Sciatic nerve (tissue), 2 donors: ENCODE results near the gene ASB3. TPM values are rescaled to one million over a fixed set of nuclear protein-coding genes. Genes with fewer than 3 reads are reported as not detected.
"Not testable (repeated sequence)": the region's sequence is repeated elsewhere in the genome, so short reads cannot be mapped to it uniquely, and the experiment has no call there.

Experiments
- ATAC-seq: fragments of 200-7000 bp; cut with Tn5 transposase; one replicate; pipeline ENCODE4 v1.9.1; 2020; ENCODE audit warnings: mild to moderate bottlenecking, moderate library complexity
- DNase-seq: peaks from one replicate; pipeline ENCODE4 v3.0.0-alpha.2; 2020; ENCODE audit warnings: low spot score
- intact Hi-C: fragments of 100-400 bp; cut with DNase I; formaldehyde crosslinking; loops from one replicate; pipeline ENCODE4 v1.14.2; 2022
- total RNA-seq: library from RNA; stranded (reverse); fragmentation: NEBNext Ultra II Directional; extraction: Animal tissue kit (Norgen Biotek cat#: 25700); gene quantifications from one replicate; pipeline ENCODE4 v1.2.1, GENCODE V29; 2021
- donor health status: DM: no; HTN: no; CAD: no.
- donor health status: DM: no; HTN: no; CAD: no.

ASB3 gene
- total RNA-seq, 1 donor from 2014 or later: 30.0 TPM

GRCh38 chr2:53751728-53752127 lies 35.0 kb downstream of the ASB3 start:
- DNase-seq: no peak
- intact Hi-C loops: no loop called here
- ATAC-seq: no peak

GRCh38 chr2:53750041-53750768 lies 36.5 kb downstream of the ASB3 start:
- intact Hi-C loops: no loop called here
- no peak for ATAC-seq
- DNase-seq: no peak

- DNase-seq: no peak
- ATAC-seq: no peak
- intact Hi-C loops: no loop called here
These were observed 42.2 kb downstream of the ASB3 start for GRCh38 chr2:53744395-53745065.

GRCh38 chr2:53740170-53740569 lies 46.6 kb downstream of the ASB3 start:
- no peak for ATAC-seq
- DNase-seq: no peak
- intact Hi-C loops: no loop called here

GRCh38 chr2:53739032-53739431 lies 47.7 kb downstream of the ASB3 start:
- intact Hi-C loops: no loop called here
- DNase-seq: no peak
- ATAC-seq: no peak

GRCh38 chr2:53737091-53737490 lies 49.7 kb downstream of the ASB3 start:
- DNase-seq (no peak), ATAC-seq (no peak)
- intact Hi-C loops: no loop called here

GRCh38 chr2:53729143-53729762 lies 57.5 kb downstream of the ASB3 start:
- DNase-seq (no peak), ATAC-seq (no peak)
- intact Hi-C loops: no loop called here

GRCh38 chr2:53727921-53728320 lies 58.8 kb downstream of the ASB3 start:
- ATAC-seq: no peak
- intact Hi-C loops: no loop called here

GRCh38 chr2:53725662-53726061 lies 61.1 kb downstream of the ASB3 start:
- ATAC-seq (no peak), DNase-seq (no peak)
- intact Hi-C loops: no loop called here

More at GRCh38 chr2:53727921-53728320, 58.8 kb downstream of the ASB3 start:
- no peak for DNase-seq

- ATAC-seq (no peak), DNase-seq (no peak)
- intact Hi-C loops: no loop called here
These were observed 62.2 kb downstream of the ASB3 start for GRCh38 chr2:53724536-53724935.

GRCh38 chr2:53720944-53721343 lies 65.8 kb downstream of the ASB3 start:
- DNase-seq, ATAC-seq, intact Hi-C loops: not testable (repeated sequence)

- intact Hi-C loops: no loop called here
- ATAC-seq (no peak), DNase-seq (no peak)
These were observed 71.2 kb downstream of the ASB3 start for GRCh38 chr2:53715568-53715967.

- ATAC-seq (no peak), DNase-seq (no peak)
- intact Hi-C loops: no loop called here
These were observed 75.4 kb downstream of the ASB3 start for GRCh38 chr2:53711271-53711780.

- no peak for ATAC-seq
- DNase-seq: no peak
- intact Hi-C loops: no loop called here
These were observed 77.8 kb downstream of the ASB3 start for GRCh38 chr2:53708988-53709387.

- DNase-seq (no peak), ATAC-seq (no peak)
- intact Hi-C loops: no loop called here
These were observed 85.5 kb downstream of the ASB3 start for GRCh38 chr2:53701221-53701620.

- no peak for ATAC-seq
- intact Hi-C loops: no loop called here
- no peak for DNase-seq
These were observed 89.1 kb downstream of the ASB3 start for GRCh38 chr2:53697686-53698085.

GRCh38 chr2:53697092-53697491 lies 89.7 kb downstream of the ASB3 start:
- ATAC-seq: no peak
- intact Hi-C loops: no loop called here

GRCh38 chr2:53695575-53695974 lies 91.2 kb downstream of the ASB3 start:
- ATAC-seq: no peak
- intact Hi-C loops: no loop called here
- no peak for DNase-seq

More at GRCh38 chr2:53697092-53697491, 89.7 kb downstream of the ASB3 start:
- no peak for DNase-seq

GRCh38 chr2:53694096-53694771 lies 92.5 kb downstream of the ASB3 start:
- DNase-seq: no peak
- intact Hi-C loops: no loop called here
- no peak for ATAC-seq
